HepG2 (cell line): ENCODE measurements around the gene ZNF821. TPM values are rescaled to one million over a fixed set of nuclear protein-coding genes. Genes with fewer than 3 reads are reported as not detected.

ENCODE experiments used
- ATM ChIP-seq: fragments of 450-650 bp; IDR thresholded peaks from 2 replicates; pipeline ENCODE4 v1.7.1; 2017; ENCODE audit warnings: mild to moderate bottlenecking, borderline replicate concordance
- CREM ChIP-seq, 2 experiments: sonication (generic) in 1 of 2; formaldehyde crosslinking in 1 of 2; IDR thresholded peaks; 2 replicates each; pipeline versions ENCODE4 v1.4.0 to v1.6.1; 2016 to 2020; ENCODE audit warnings: antibody characterized with exemption in 1 of 2, mild to moderate bottlenecking in 1 of 2, missing genetic modification reagents in 1 of 2
- GZF1 ChIP-seq: sonication (generic); formaldehyde crosslinking; IDR thresholded peaks from 2 replicates; pipeline ENCODE4 v1.5.1; 2020; ENCODE audit warnings: mild to moderate bottlenecking, missing genetic modification reagents
- HES4 ChIP-seq: sonication (generic); formaldehyde crosslinking; IDR thresholded peaks from 2 replicates; pipeline ENCODE4 v1.9.0; 2021; ENCODE audit warnings: mild to moderate bottlenecking, missing genetic modification reagents, borderline replicate concordance
- HHEX ChIP-seq: IDR thresholded peaks from 2 replicates; pipeline ENCODE4 v1.6.1; 2016; ENCODE audit warnings: control low read depth
- HNRNPK ChIP-seq: fragments of 200-400 bp; formaldehyde crosslinking; IDR thresholded peaks from 2 replicates; pipeline ENCODE4 v1.6.1; 2018; ENCODE audit warnings: low read length, low read depth, moderate library complexity, mild to moderate bottlenecking; ENCODE audit not compliant: poor library complexity, severe bottlenecking
- HOXA3 ChIP-seq: sonication (generic); formaldehyde crosslinking; IDR thresholded peaks from 2 replicates; pipeline ENCODE4 v1.5.0; 2020; ENCODE audit warnings: missing genetic modification reagents
- KLF13 ChIP-seq: sonication (generic); formaldehyde crosslinking; IDR thresholded peaks from 2 replicates; pipeline ENCODE4 v1.4.0; 2020; ENCODE audit warnings: mild to moderate bottlenecking, missing genetic modification reagents
- MED1 ChIP-seq: sonication (generic); formaldehyde crosslinking; IDR thresholded peaks from 2 replicates; pipeline ENCODE4 v1.4.0; 2020; ENCODE audit warnings: missing genetic modification reagents
- MEIS1 ChIP-seq: sonication (generic); formaldehyde crosslinking; IDR thresholded peaks from 2 replicates; pipeline ENCODE4 v1.9.0; 2021; ENCODE audit warnings: mild to moderate bottlenecking, missing genetic modification reagents, moderate library complexity, borderline replicate concordance
- NFATC3 ChIP-seq: sonication (generic); formaldehyde crosslinking; IDR thresholded peaks from 2 replicates; pipeline ENCODE4 v1.5.1; 2020; ENCODE audit warnings: mild to moderate bottlenecking, missing genetic modification reagents
- NFE2 ChIP-seq: sonication (generic); formaldehyde crosslinking; IDR thresholded peaks from 2 replicates; pipeline ENCODE4 v1.4.0; 2020; ENCODE audit warnings: missing genetic modification reagents
- NKX3-1 ChIP-seq: sonication (generic); formaldehyde crosslinking; IDR thresholded peaks from 2 replicates; pipeline ENCODE4 v1.5.0; 2020; ENCODE audit warnings: missing genetic modification reagents
- RAD51 ChIP-seq: fragments of 450-650 bp; IDR thresholded peaks from 2 replicates; pipeline ENCODE4 v1.6.1; 2016; ENCODE audit warnings: borderline replicate concordance
- RARG ChIP-seq: sonication (generic); formaldehyde crosslinking; IDR thresholded peaks from 2 replicates; pipeline ENCODE4 v1.4.0; 2020; ENCODE audit warnings: low read depth, mild to moderate bottlenecking, missing genetic modification reagents
- RORA ChIP-seq: sonication (generic); formaldehyde crosslinking; IDR thresholded peaks from 2 replicates; pipeline ENCODE4 v1.5.0; 2020; ENCODE audit warnings: mild to moderate bottlenecking, missing genetic modification reagents, moderate library complexity
- SP140L ChIP-seq: sonication (generic); formaldehyde crosslinking; IDR thresholded peaks from 2 replicates; pipeline ENCODE4 v1.4.0; 2020; ENCODE audit warnings: missing genetic modification reagents, borderline replicate concordance
- SRSF9 ChIP-seq: fragments of 200-400 bp; formaldehyde crosslinking; IDR thresholded peaks from 2 replicates; pipeline ENCODE4 v1.6.1; 2018; ENCODE audit warnings: borderline replicate concordance, mild to moderate bottlenecking, low read depth, low read length; ENCODE audit not compliant: insufficient read depth, poor library complexity, severe bottlenecking
- SYNCRIP ChIP-seq: fragments of 200-400 bp; formaldehyde crosslinking; IDR thresholded peaks from 2 replicates; pipeline ENCODE4 v1.6.1; 2018; ENCODE audit warnings: mild to moderate bottlenecking, low read depth, low read length; ENCODE audit not compliant: insufficient read depth
- ZBTB20 ChIP-seq: sonication (generic); formaldehyde crosslinking; IDR thresholded peaks from 2 replicates; pipeline ENCODE4 v1.8.1; 2023; ENCODE audit warnings: missing genetic modification reagents, low read depth, mild to moderate bottlenecking, borderline replicate concordance
- ZC3H4 ChIP-seq: sonication (generic); formaldehyde crosslinking; IDR thresholded peaks from 2 replicates; pipeline ENCODE4 v1.4.0; 2020; ENCODE audit warnings: missing genetic modification reagents, borderline replicate concordance
- ZNF124 ChIP-seq: sonication (generic); formaldehyde crosslinking; IDR thresholded peaks from 2 replicates; pipeline ENCODE4 v1.4.0; 2020; ENCODE audit warnings: missing genetic modification reagents
- ZNF430 ChIP-seq: sonication (generic); formaldehyde crosslinking; IDR thresholded peaks from 2 replicates; pipeline ENCODE4 v1.9.0; 2021; ENCODE audit warnings: mild to moderate bottlenecking, missing genetic modification reagents
- ZNF616 ChIP-seq: sonication (generic); formaldehyde crosslinking; IDR thresholded peaks from 2 replicates; pipeline ENCODE4 v1.5.0; 2020; ENCODE audit warnings: low read depth, mild to moderate bottlenecking, missing genetic modification reagents
- ZNF644 ChIP-seq: IDR thresholded peaks from 2 replicates; pipeline ENCODE4 v1.6.1; 2016; ENCODE audit warnings: low read depth
- ZNF788 ChIP-seq: sonication (generic); formaldehyde crosslinking; IDR thresholded peaks from 2 replicates; pipeline ENCODE4 v1.5.0; 2020; ENCODE audit warnings: mild to moderate bottlenecking, missing genetic modification reagents, borderline replicate concordance
- polyA plus RNA-seq, 8 experiments: library from polyadenylated mRNA; depleted of rRNA in 3 of 8; stranded (reverse) in 7 of 8; unstranded in 1 of 8; fragments of >200 nt; fragmentation: Illumina TruSeq in 4 of 8; extraction: Trizol in 4 of 8; gene quantifications; 2 replicates each; pipeline versions ENCODE4 v1.2.1 to v1.2.3, GENCODE V29; 2011 to 2016; ENCODE audit warnings: low read depth in 4 of 8, missing spikeins in 1 of 8, mixed read lengths in 1 of 8; ENCODE audit not compliant: insufficient read depth in 1 of 8
- total RNA-seq, 5 experiments: library from RNA; depleted of rRNA; stranded (reverse); fragments of >200 nt; fragmentation: Illumina TruSeq; extraction: Trizol; gene quantifications; 2 replicates each; pipeline ENCODE4 v1.2.3, GENCODE V29; 2016; ENCODE audit warnings: low read depth in 1 of 5
- TF ChIP-seq, protein P1 (sequence below): sonication (generic); formaldehyde crosslinking; IDR thresholded peaks from 2 replicates; pipeline ENCODE4 v1.5.0; 2020; ENCODE audit warnings: mild to moderate bottlenecking, missing genetic modification reagents
- TF ChIP-seq, protein P2 (sequence below): sonication (generic); formaldehyde crosslinking; IDR thresholded peaks from 2 replicates; pipeline ENCODE4 v1.4.0; 2020; ENCODE audit warnings: missing genetic modification reagents

Gene ZNF821
- total and polyA plus RNA-seq, 2 of the 13 experiments (the other 11 are each of a cell fraction or from before 2014, with no cell fraction given), result 7.0 to 9.1 TPM

DNA sequence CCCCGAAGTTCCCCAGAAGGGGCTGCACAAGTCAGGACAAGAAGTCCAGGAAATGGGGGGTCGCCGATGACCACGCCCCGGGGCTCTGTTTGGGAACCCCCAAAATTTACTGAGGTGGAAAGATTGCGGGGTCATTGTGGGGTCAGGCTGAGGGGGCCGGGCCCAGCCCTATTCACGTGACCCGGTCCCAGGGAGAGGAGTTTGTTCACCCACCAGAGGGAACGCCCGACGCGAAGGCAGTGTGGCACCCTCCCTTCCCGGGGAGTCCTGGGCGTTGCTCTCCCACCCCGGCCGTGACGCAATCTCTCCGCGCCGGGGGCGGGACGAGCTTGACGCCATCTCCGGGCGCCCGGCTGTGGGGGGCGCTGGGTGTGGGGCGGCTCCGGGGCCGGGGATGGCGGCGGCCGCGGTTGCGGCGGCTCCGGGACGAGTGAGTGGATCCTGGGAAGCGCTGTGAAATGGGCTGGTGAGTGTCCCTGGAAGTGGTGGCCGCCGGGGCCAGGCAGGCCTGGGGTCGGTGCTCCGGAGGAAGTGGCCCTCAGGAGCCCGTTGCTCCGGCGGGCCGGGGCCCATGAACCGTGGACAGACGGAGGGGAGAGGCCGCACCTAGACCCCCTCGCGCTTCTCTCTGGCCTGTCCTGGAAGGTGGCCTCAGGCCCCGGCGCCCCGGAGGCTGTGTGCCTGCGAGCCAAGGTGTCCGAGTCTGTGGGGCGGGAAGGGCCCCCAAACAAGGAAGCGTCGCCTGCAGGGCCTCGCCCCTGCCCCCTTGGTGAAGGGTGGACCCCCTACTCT lies 38.1 kb downstream of the ZNF821 start, which contains the start of gene ATXN1L (continued):
- TF ChIP-seq RAD51 (0 out of 2 replicates have a peak, but pooled peaks have one; percentile 16), RARG (no peak), HNRNPK (peak; percentile 63), ZC3H4 (CRISPR knock-in tag) (no peak), GZF1 (no peak), HES4 (CRISPR knock-in tag) (no peak), HHEX (CRISPR knock-in tag) (no peak), SRSF9 (no peak), SYNCRIP (no peak), NFATC3 (no peak), MED1 (CRISPR knock-in tag) (peak; percentile 89), ATM (no peak), SP140L (CRISPR knock-in tag) (no peak), HOXA3 (CRISPR knock-in tag) (peak; percentile 99), MEIS1 (peak; percentile 64; the same call in 1 of the 2 replicates), NKX3-1 (CRISPR knock-in tag) (peak; percentile 51; the same call in 1 of the 2 replicates), NFE2 (CRISPR knock-in tag) (no peak), ZNF616 (CRISPR knock-in tag) (no peak), ZNF124 (peak; percentile 93; the same call in 1 of the 2 replicates), ZBTB20 (CRISPR knock-in tag) (peak; percentile 59), CREM (IDR thresholded peaks at IDR 0.05) (peak; percentile 98), CREM (CRISPR knock-in tag; IDR thresholded peaks at IDR 0.05) (peak; percentile 99), KLF13 (CRISPR knock-in tag) (no peak; the same call in 1 of the 2 replicates), ZNF788 (CRISPR knock-in tag) (peak; percentile 60; the same call in 1 of the 2 replicates), ZNF430 (CRISPR knock-in tag) (peak; percentile 10; the same call in 1 of the 2 replicates), ZNF644 (CRISPR knock-in tag) (no peak), RORA (CRISPR knock-in tag) (no peak)
- TF ChIP-seq, protein P1, sequence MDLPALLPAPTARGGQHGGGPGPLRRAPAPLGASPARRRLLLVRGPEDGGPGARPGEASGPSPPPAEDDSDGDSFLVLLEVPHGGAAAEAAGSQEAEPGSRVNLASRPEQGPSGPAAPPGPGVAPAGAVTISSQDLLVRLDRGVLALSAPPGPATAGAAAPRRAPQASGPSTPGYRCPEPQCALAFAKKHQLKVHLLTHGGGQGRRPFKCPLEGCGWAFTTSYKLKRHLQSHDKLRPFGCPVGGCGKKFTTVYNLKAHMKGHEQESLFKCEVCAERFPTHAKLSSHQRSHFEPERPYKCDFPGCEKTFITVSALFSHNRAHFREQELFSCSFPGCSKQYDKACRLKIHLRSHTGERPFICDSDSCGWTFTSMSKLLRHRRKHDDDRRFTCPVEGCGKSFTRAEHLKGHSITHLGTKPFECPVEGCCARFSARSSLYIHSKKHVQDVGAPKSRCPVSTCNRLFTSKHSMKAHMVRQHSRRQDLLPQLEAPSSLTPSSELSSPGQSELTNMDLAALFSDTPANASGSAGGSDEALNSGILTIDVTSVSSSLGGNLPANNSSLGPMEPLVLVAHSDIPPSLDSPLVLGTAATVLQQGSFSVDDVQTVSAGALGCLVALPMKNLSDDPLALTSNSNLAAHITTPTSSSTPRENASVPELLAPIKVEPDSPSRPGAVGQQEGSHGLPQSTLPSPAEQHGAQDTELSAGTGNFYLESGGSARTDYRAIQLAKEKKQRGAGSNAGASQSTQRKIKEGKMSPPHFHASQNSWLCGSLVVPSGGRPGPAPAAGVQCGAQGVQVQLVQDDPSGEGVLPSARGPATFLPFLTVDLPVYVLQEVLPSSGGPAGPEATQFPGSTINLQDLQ (CRISPR knock-in tag), result 0 out of 2 replicates have a peak, but pooled peaks have one; percentile 16
- TF ChIP-seq, protein P2, sequence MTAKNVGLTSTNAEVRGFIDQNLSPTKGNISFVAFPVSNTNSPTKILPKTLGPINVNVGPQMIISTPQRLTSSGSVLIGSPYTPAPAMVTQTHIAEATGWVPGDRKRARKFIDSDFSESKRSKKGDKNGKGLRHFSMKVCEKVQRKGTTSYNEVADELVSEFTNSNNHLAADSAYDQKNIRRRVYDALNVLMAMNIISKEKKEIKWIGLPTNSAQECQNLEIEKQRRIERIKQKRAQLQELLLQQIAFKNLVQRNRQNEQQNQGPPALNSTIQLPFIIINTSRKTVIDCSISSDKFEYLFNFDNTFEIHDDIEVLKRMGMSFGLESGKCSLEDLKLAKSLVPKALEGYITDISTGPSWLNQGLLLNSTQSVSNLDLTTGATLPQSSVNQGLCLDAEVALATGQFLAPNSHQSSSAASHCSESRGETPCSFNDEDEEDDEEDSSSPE (CRISPR knock-in tag), result no peak; the same call in 1 of the 2 replicates
